Breast epithelium (tissue), 4 donors: Measurements from ENCODE around the gene HSP90B1. TPM values are rescaled to one million over a fixed set of nuclear protein-coding genes. Genes with fewer than 3 reads are reported as not detected.

Experiments used
- DNase-seq, 2 donors: peaks; one replicate each; pipeline ENCODE4 v3.0.0-alpha.2; 2019; ENCODE audit warnings: low spot score in 2 of 2
- H3K27ac ChIP-seq, 2 donors: fragments of 200-600 bp; sonication (generic) in 1 of 2; one replicate each; pipeline ENCODE4 v1.5.1; 2016 to 2019; ENCODE audit warnings: mild to moderate bottlenecking in 1 of 2
- H3K27me3 ChIP-seq, 2 donors: fragments of 200-600 bp; sonication (generic) in 1 of 2; one replicate each; pipeline versions ENCODE4 v1.5.1 to v1.6.0; 2017 to 2019; ENCODE audit warnings: control low read depth in 1 of 2, mild to moderate bottlenecking in 1 of 2
- H3K36me3 ChIP-seq: fragments of 200-600 bp; one replicate; pipeline ENCODE4 v1.5.1; 2019
- H3K4me1 ChIP-seq, 2 donors: fragments of 200-600 bp; sonication (generic); one replicate each; pipeline ENCODE4 v1.5.1; 2016 to 2019; ENCODE audit warnings: control low read depth in 1 of 2
- H3K4me3 ChIP-seq, 3 donors: fragments of 200-600 bp; sonication (generic); 1 replicate in 2 of 3; 2 replicates in 1 of 3; pipeline ENCODE4 v1.5.1; 2016 to 2019; ENCODE audit warnings: mild to moderate bottlenecking in 3 of 3, moderate library complexity in 2 of 3
- H3K9me3 ChIP-seq, 2 donors: fragments of 200-600 bp; sonication (generic) in 1 of 2; one replicate each; pipeline ENCODE4 v1.5.1; 2016 to 2019; ENCODE audit warnings: control low read depth in 1 of 2
- CTCF ChIP-seq, 3 donors: fragments of 450-650 bp; IDR thresholded peaks; one replicate each; pipeline ENCODE4 v1.5.1; 2016 to 2017; ENCODE audit warnings: antibody characterized with exemption in 3 of 3, mild to moderate bottlenecking in 3 of 3, moderate library complexity in 3 of 3
- POLR2A ChIP-seq: fragments of 450-650 bp; IDR thresholded peaks from one replicate; pipeline ENCODE4 v1.6.1; 2016; ENCODE audit warnings: antibody characterized with exemption, mild to moderate bottlenecking, moderate library complexity
- POLR2AphosphoS5 ChIP-seq, 3 donors: sonication (generic); formaldehyde crosslinking; IDR thresholded peaks; one replicate each; pipeline ENCODE4 v1.6.1; 2017; ENCODE audit warnings: antibody characterized with exemption in 3 of 3
- intact Hi-C: fragments of 100-400 bp; cut with DNase I; formaldehyde crosslinking; loops from one replicate; pipeline ENCODE4 v1.15.1; 2023; ENCODE audit warnings: low total_unique reads
- total RNA-seq, 3 donors: library from RNA; depleted of rRNA; stranded (reverse); fragments of >200 nt; gene quantifications; one replicate each; pipeline ENCODE4 v1.1.0, GENCODE V29; 2016

The HSP90B1 gene
- total RNA-seq, 3 donors from 2014 or later: 341 to 456 (median 362) TPM

GRCh38 chr12:103936679-103937078 is 6.5 kb downstream of the HSP90B1 start:
- TF ChIP-seq CTCF (IDR thresholded peaks at IDR 0.05) (no peak), POLR2A (no peak), POLR2AphosphoS5 (IDR thresholded peaks at IDR 0.05) (no peak)
- intact Hi-C loops: no loop called here
- peaks cover 4% of the 10 kb centered on the region for H3K36me3 ChIP-seq
- H3K27me3 ChIP-seq: no peaks in the 10 kb centered on the region
- H3K9me3 ChIP-seq: no peaks in the 10 kb centered on the region
- DNase-seq: no peak
- peaks cover 7 to 8% of the 10 kb centered on the region in 2 donors for H3K4me1 ChIP-seq
- no peak overlapping the region for H3K4me3 ChIP-seq
- H3K27ac ChIP-seq: no peak overlapping the region

DNA sequence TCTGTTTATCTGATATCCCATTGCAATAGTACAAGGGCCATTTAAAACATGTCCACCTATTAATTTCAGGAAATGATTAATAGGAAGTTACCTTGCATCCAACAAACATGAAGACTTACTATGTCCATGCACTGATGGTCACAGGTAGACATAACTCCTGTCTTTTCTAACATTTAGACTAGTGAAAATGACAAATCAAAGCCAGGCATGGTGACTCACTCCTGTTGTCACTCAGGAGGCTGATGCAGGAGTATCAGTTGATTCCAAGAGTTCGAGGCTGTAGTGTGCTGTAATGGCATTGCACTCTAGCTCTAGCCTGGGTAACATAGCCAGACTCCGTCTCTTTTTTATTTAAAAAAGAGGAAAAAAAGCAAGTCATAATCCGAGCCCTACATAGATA is 14.8 kb downstream of the HSP90B1 start:
- no peak overlapping the region for H3K27ac ChIP-seq
- TF ChIP-seq CTCF (IDR thresholded peaks at IDR 0.05) (no peak), POLR2AphosphoS5 (IDR thresholded peaks at IDR 0.05) (no peak), POLR2A (no peak)
- H3K27me3 ChIP-seq: no peaks in the 10 kb centered on the region
- H3K36me3 ChIP-seq: peaks cover 19% of the 10 kb centered on the region
- intact Hi-C loops: no loop called here
- no peak for DNase-seq
- H3K4me3 ChIP-seq: no peak overlapping the region
- H3K9me3 ChIP-seq: no peaks in the 10 kb centered on the region
- H3K4me1 ChIP-seq: no peaks in the 10 kb centered on the region

DNA sequence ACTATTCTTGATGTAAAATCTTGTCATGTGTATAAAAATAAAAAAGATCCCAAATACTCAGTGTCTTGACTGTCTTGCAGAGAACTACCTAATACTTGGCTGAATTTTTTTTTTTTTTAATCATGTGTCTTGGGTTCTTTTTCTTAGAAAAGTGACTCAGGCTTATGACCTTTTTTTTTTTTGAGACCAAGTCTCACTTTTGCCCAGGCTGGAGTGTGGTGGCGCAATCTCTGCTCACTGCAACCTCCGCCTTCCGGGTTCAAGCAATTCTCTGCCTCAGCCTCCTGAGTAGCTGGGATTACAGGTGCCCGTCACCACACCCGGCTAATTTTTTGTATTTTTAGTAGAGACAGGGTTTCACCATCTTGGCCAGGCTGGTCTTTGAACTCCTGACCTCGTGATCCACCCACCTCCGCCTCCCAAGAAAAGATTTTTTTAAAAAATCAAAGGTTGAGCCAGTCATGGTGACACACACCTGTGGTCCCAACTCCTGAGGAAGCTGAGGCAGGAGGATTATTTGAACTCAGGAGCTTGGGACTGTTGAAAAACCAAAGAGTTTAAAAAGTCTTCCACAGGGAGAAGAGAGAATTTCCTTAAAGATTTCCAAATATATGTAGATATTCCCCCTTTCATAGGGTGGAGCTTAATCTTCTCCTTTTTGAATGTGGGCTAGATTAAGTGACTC is 17.8 kb downstream of the HSP90B1 start:
- intact Hi-C loops: no loop called here
- no peak for DNase-seq
- Histone ChIP-seq H3K27me3 (no peaks in the 10 kb centered on the region), H3K36me3 (peaks cover 11% of the 10 kb centered on the region), H3K4me3 (no peak overlapping the region), H3K9me3 (no peaks in the 10 kb centered on the region), H3K27ac (no peak overlapping the region), H3K4me1 (no peaks in the 10 kb centered on the region)
- TF ChIP-seq POLR2AphosphoS5 (IDR thresholded peaks at IDR 0.05) (no peak), POLR2A (no peak), CTCF (IDR thresholded peaks at IDR 0.05) (no peak)

DNA sequence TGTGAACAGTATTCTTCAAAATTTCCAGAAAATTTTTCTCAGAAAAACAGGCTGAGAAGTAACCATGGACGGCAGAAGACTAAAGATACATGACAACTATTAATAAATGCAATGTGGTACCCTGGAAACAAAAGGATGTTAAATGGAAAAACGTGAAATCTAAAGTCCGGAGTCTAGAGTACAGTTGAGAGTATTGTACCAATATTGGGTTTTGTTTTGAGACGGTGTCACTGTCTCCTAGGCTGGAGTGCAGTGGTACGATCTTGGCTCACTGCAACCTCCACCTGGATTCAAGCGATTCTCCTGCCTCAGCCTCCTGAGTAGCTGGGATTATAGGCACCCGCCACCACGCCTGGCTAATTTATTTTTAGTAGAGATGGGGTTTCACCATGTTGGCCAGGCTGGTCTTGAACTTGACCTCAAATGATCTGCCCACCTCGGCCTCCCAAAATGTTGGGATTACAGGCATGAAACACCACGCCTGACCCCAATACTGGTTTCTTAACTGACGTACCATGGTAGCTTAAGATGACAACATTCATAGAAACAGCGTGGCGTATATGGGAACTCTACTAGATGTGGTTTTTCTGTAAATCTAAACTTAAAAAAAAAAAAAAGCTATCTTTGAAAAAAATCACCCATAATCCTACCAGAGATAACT is 18.7 kb downstream of the HSP90B1 start:
- peaks cover 11% of the 10 kb centered on the region for H3K36me3 ChIP-seq
- intact Hi-C loops: no loop called here
- no peaks in the 10 kb centered on the region for H3K9me3 ChIP-seq

More for the DNA sequence above, 18.7 kb downstream of the HSP90B1 start:
- no peak for DNase-seq
- Histone ChIP-seq H3K4me1 (no peaks in the 10 kb centered on the region), H3K4me3 (no peak overlapping the region), H3K27me3 (no peaks in the 10 kb centered on the region), H3K27ac (no peak overlapping the region)
- TF ChIP-seq POLR2AphosphoS5 (IDR thresholded peaks at IDR 0.05) (no peak), CTCF (IDR thresholded peaks at IDR 0.05) (no peak), POLR2A (no peak)
